Type B pancreatic cell (in vitro differentiated cells): Measurements from ENCODE around the gene CD300C. TPM values are rescaled to one million over a fixed set of nuclear protein-coding genes. Genes with fewer than 3 reads are reported as not detected.
"Not testable (repeated sequence)": the region's sequence is repeated elsewhere in the genome, so short reads cannot be mapped to it uniquely, and the experiment has no call there.

Source experiments
- DNase-seq: peaks from one replicate; pipeline ENCODE4 v3.0.0; 2021; ENCODE audit warnings: mixed read lengths; ENCODE audit not compliant: unreplicated experiment; ENCODE audit errors: extremely low spot score
- H3K27ac Mint-ChIP-seq: 2 replicates; pipeline ENCODE4 v1.8.0; 2021; ENCODE audit warnings: mild to moderate bottlenecking, mixed read lengths
- H3K27me3 Mint-ChIP-seq: 2 replicates; pipeline ENCODE4 v1.8.0; 2021; ENCODE audit warnings: mixed read lengths
- H3K36me3 Mint-ChIP-seq: 2 replicates; pipeline ENCODE4 v1.8.0; 2021; ENCODE audit warnings: mixed read lengths
- H3K4me1 Mint-ChIP-seq: one replicate; pipeline ENCODE4 v1.8.0; 2021; ENCODE audit warnings: mixed read lengths; ENCODE audit not compliant: unreplicated experiment
- H3K4me3 Mint-ChIP-seq: 2 replicates; pipeline ENCODE4 v1.8.0; 2021; ENCODE audit warnings: mild to moderate bottlenecking, mixed read lengths
- H3K9me3 Mint-ChIP-seq: 2 replicates; pipeline ENCODE4 v1.8.0; 2021; ENCODE audit warnings: mixed read lengths
- total RNA-seq: library from RNA; stranded (reverse); gene quantifications from 2 replicates; pipeline ENCODE4 v1.2.1, GENCODE V29; 2021; ENCODE audit warnings: low replicate concordance
- TF ChIP-seq, protein P1 (sequence below): fragments of 200-600 bp; sonication (generic); conservative IDR thresholded peaks from 2 replicates; pipeline ENCODE4 v1.5.0; 2021; ENCODE audit warnings: antibody characterized with exemption, mild to moderate bottlenecking

Gene CD300C
- total RNA-seq, 1 donor from 2014 or later = not detected

DNA sequence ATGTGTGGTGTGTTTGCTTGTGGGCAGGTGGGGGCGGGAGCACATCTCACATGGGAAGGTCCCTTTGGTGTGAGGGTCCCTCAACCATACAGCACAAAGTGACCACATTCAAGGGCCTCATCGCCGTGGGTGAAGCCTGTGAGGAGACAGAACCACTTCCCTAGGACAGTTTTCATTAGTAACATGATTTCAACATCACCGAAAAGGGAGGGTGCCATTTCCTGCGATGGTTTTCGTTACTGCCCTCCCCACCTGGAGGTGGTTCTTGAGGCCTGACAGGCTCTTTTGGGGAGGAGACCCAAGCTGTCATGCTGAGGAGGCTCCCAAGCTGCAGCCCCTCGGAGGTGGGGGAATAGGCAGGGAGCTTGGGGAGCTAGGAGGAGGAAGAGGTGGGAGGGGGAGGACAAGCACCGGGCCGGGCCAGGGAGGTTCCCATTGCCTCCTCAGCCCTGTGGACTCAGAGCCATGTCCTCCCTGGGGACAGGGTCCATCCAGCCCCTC is 24.2 kb downstream of the CD300C start:
- H3K36me3 Mint-ChIP-seq = no peaks in the 10 kb centered on the region
- TF ChIP-seq, protein P1, sequence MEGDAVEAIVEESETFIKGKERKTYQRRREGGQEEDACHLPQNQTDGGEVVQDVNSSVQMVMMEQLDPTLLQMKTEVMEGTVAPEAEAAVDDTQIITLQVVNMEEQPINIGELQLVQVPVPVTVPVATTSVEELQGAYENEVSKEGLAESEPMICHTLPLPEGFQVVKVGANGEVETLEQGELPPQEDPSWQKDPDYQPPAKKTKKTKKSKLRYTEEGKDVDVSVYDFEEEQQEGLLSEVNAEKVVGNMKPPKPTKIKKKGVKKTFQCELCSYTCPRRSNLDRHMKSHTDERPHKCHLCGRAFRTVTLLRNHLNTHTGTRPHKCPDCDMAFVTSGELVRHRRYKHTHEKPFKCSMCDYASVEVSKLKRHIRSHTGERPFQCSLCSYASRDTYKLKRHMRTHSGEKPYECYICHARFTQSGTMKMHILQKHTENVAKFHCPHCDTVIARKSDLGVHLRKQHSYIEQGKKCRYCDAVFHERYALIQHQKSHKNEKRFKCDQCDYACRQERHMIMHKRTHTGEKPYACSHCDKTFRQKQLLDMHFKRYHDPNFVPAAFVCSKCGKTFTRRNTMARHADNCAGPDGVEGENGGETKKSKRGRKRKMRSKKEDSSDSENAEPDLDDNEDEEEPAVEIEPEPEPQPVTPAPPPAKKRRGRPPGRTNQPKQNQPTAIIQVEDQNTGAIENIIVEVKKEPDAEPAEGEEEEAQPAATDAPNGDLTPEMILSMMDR = no peak
- peak; percentile 48 for DNase-seq
- no peak overlapping the region for H3K4me3 Mint-ChIP-seq
- no peaks in the 10 kb centered on the region for H3K4me1 Mint-ChIP-seq
- H3K9me3 Mint-ChIP-seq = peaks cover 4% of the 10 kb centered on the region
- H3K27me3 Mint-ChIP-seq = peaks cover 33% of the 10 kb centered on the region
- H3K27ac Mint-ChIP-seq = no peak overlapping the region

GRCh38 chr17:74520790-74521480 is 25.0 kb downstream of the CD300C start:
- peak; percentile 60 for DNase-seq
- no peaks in the 10 kb centered on the region for H3K4me1 Mint-ChIP-seq
- TF ChIP-seq, protein P1 = no peak
- no peak overlapping the region for H3K27ac Mint-ChIP-seq
- peaks cover 36% of the 10 kb centered on the region for H3K27me3 Mint-ChIP-seq
- peaks cover 4% of the 10 kb centered on the region for H3K9me3 Mint-ChIP-seq
- no peaks in the 10 kb centered on the region for H3K36me3 Mint-ChIP-seq
- no peak overlapping the region for H3K4me3 Mint-ChIP-seq

GRCh38 chr17:74520016-74520434 is 25.9 kb downstream of the CD300C start:
- Mint-ChIP-seq H3K9me3 (peaks cover 4% of the 10 kb centered on the region), H3K36me3 (no peaks in the 10 kb centered on the region), H3K27me3 (peaks cover 37% of the 10 kb centered on the region), H3K4me1 (no peaks in the 10 kb centered on the region), H3K4me3 (no peak overlapping the region), H3K27ac (no peak overlapping the region)
- TF ChIP-seq, protein P1 = no peak
- no peak for DNase-seq

GRCh38 chr17:74518413-74518981 is 27.4 kb downstream of the CD300C start:
- not testable (repeated sequence) for H3K4me1 Mint-ChIP-seq

DNA sequence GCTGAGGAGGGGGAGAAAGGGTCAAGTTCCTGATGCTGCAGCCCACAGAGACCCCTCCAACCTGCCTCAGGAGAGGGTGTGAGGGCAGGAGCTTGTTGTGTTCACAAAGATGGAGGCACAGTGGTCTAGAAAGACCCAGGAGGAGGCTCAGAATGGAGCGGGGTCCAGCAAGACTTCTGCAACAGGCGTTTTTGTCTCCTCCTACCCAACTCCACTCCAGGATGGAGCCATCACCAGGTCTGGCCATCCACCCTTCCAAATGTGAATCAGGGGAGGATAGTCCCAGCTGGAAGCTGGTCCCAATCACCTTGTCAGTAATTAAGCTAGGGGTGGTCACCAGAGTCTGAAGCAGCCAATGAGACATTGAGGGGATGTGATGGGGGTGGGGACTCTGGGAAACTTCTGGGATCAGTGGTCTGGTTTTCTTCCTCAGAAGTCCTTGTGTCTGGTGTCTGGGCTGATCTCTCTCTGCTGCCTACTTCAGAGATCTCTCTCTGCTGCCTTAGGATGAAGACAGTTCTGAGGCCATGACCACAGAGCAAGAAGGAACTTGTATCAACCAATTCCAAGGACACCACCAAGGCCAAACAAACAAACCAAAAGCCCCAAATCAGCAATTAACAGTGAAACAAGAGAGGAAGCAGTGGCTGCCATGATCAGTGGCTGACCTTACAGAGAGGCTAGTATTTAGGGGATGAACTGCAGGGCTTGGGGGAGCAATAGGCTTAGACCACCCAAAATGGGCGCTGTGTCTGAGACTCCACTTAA is 29.2 kb downstream of the CD300C start:
- Mint-ChIP-seq H3K9me3 (peaks cover 16% of the 10 kb centered on the region), H3K27me3 (peaks cover 42% of the 10 kb centered on the region), H3K4me1 (peaks cover 8% of the 10 kb centered on the region), H3K4me3 (no peak overlapping the region), H3K36me3 (peaks cover 10% of the 10 kb centered on the region), H3K27ac (no peak overlapping the region)
- no peak for DNase-seq
- TF ChIP-seq, protein P1 = no peak

More at GRCh38 chr17:74518413-74518981, 27.4 kb downstream of the CD300C start:
- H3K27ac Mint-ChIP-seq, DNase-seq, H3K36me3 Mint-ChIP-seq, H3K4me3 Mint-ChIP-seq: not testable (repeated sequence)
- Mint-ChIP-seq H3K27me3 (peaks cover 38% of the 10 kb centered on the region), H3K9me3 (peaks cover 16% of the 10 kb centered on the region)
